SK-N-SH treated with all-trans-retinoic acid at 6 μM for 48 hours (cell line): ENCODE data around the gene NAP1L4.

ENCODE experiments used
- ATAC-seq: fragments of 200-7000 bp; cut with Tn5 transposase; 3 replicates; pipeline ENCODE4 v1.9.1; 2020; ENCODE audit warnings: mild to moderate bottlenecking, moderate library complexity
- ARNTL ChIP-seq: fragments of 450-650 bp; formaldehyde crosslinking; IDR thresholded peaks from 2 replicates; pipeline ENCODE4 v1.5.0; 2020; ENCODE audit warnings: low read depth, mild to moderate bottlenecking, moderate library complexity, borderline replicate concordance
- CREB5 ChIP-seq: fragments of 250-450 bp; sonication (Bioruptor Pico); IDR thresholded peaks from 2 replicates; pipeline ENCODE4 v1.5.1; 2020; ENCODE audit warnings: low read depth, mild to moderate bottlenecking, moderate library complexity
- CSDC2 ChIP-seq: fragments of 250-450 bp; sonication (Bioruptor Pico); IDR thresholded peaks from 2 replicates; pipeline ENCODE4 v1.5.0; 2020; ENCODE audit warnings: mild to moderate bottlenecking, moderate library complexity
- CSRNP3 ChIP-seq: fragments of 250-450 bp; sonication (Bioruptor Pico); IDR thresholded peaks from 2 replicates; pipeline ENCODE4 v1.5.1; 2021; ENCODE audit warnings: mild to moderate bottlenecking, moderate library complexity
- ESRRG ChIP-seq: fragments of 250-450 bp; sonication (Bioruptor Pico); IDR thresholded peaks from 2 replicates; pipeline ENCODE4 v1.6.1; 2021; ENCODE audit warnings: mild to moderate bottlenecking
- GLIS3 ChIP-seq: fragments of 250-450 bp; sonication (Bioruptor Pico); IDR thresholded peaks from 2 replicates; pipeline ENCODE4 v1.5.0; 2020; ENCODE audit warnings: mild to moderate bottlenecking, moderate library complexity
- ISL1 ChIP-seq: fragments of 250-450 bp; sonication (Bioruptor Pico); IDR thresholded peaks from 2 replicates; pipeline ENCODE4 v2.1.2; 2022; ENCODE audit warnings: mild to moderate bottlenecking, moderate library complexity
- OSR1 ChIP-seq: fragments of 250-450 bp; sonication (Bioruptor Pico); IDR thresholded peaks from 2 replicates; pipeline ENCODE4 v1.8.0; 2022; ENCODE audit warnings: moderate library complexity, mild to moderate bottlenecking, inconsistent platforms
- PATZ1 ChIP-seq: fragments of 250-450 bp; sonication (Bioruptor Pico); IDR thresholded peaks from 2 replicates; pipeline ENCODE4 v1.8.0; 2020; ENCODE audit warnings: mild to moderate bottlenecking, moderate library complexity, borderline replicate concordance
- PPARA ChIP-seq: fragments of 250-450 bp; sonication (Bioruptor Pico); IDR thresholded peaks from 2 replicates; pipeline ENCODE4 v1.5.0; 2020; ENCODE audit warnings: mild to moderate bottlenecking, borderline replicate concordance
- RARB ChIP-seq: fragments of 250-450 bp; sonication (Bioruptor Pico); IDR thresholded peaks from 2 replicates; pipeline ENCODE4 v1.8.0; 2021; ENCODE audit warnings: mild to moderate bottlenecking, moderate library complexity
- SNAI2 ChIP-seq: fragments of 250-450 bp; sonication (Bioruptor Pico); IDR thresholded peaks from 2 replicates; pipeline ENCODE4 v1.5.0; 2020; ENCODE audit warnings: mild to moderate bottlenecking, moderate library complexity
- TCF4 ChIP-seq: fragments of 250-450 bp; sonication (Bioruptor Pico); IDR thresholded peaks from 2 replicates; pipeline ENCODE4 v1.8.0; 2021; ENCODE audit warnings: mild to moderate bottlenecking, moderate library complexity, borderline replicate concordance
- TOX ChIP-seq: fragments of 250-450 bp; sonication (Bioruptor Pico); IDR thresholded peaks from 2 replicates; pipeline ENCODE4 v1.8.0; 2021; ENCODE audit warnings: mild to moderate bottlenecking, moderate library complexity, borderline replicate concordance
- ZC3H10 ChIP-seq: fragments of 250-450 bp; sonication (Bioruptor Pico); IDR thresholded peaks from 2 replicates; pipeline ENCODE4 v1.5.1; 2021; ENCODE audit warnings: mild to moderate bottlenecking, moderate library complexity
- ZFP3 ChIP-seq: fragments of 250-450 bp; sonication (Bioruptor Pico); IDR thresholded peaks from 2 replicates; pipeline ENCODE4 v1.5.0; 2020; ENCODE audit warnings: mild to moderate bottlenecking, moderate library complexity
- ZFP30 ChIP-seq: fragments of 450-650 bp; formaldehyde crosslinking; IDR thresholded peaks from 2 replicates; pipeline ENCODE4 v1.5.0; 2022; ENCODE audit warnings: mild to moderate bottlenecking, moderate library complexity
- ZNF565 ChIP-seq: fragments of 450-650 bp; formaldehyde crosslinking; conservative IDR thresholded peaks from 2 replicates; pipeline ENCODE4 v1.5.0; 2020; ENCODE audit warnings: low read depth, mild to moderate bottlenecking, moderate library complexity
- ZNF70 ChIP-seq: fragments of 450-650 bp; formaldehyde crosslinking; IDR thresholded peaks from 2 replicates; pipeline ENCODE4 v1.5.0; 2020; ENCODE audit warnings: mild to moderate bottlenecking, moderate library complexity
- ZNF8 ChIP-seq: fragments of 450-650 bp; formaldehyde crosslinking; IDR thresholded peaks from 2 replicates; pipeline ENCODE4 v1.5.0; 2020; ENCODE audit warnings: mild to moderate bottlenecking, moderate library complexity
- TF ChIP-seq, protein P1 (sequence below): fragments of 250-450 bp; sonication (Bioruptor Pico); IDR thresholded peaks from 2 replicates; pipeline ENCODE4 v1.5.0; 2020; ENCODE audit warnings: mild to moderate bottlenecking, moderate library complexity
- TF ChIP-seq, protein P2 (sequence below): fragments of 250-450 bp; sonication (Bioruptor Pico); IDR thresholded peaks from 2 replicates; pipeline ENCODE4 v1.8.0; 2021; ENCODE audit warnings: low read depth, mild to moderate bottlenecking, moderate library complexity, borderline replicate concordance

NAP1L4 gene, protein sequence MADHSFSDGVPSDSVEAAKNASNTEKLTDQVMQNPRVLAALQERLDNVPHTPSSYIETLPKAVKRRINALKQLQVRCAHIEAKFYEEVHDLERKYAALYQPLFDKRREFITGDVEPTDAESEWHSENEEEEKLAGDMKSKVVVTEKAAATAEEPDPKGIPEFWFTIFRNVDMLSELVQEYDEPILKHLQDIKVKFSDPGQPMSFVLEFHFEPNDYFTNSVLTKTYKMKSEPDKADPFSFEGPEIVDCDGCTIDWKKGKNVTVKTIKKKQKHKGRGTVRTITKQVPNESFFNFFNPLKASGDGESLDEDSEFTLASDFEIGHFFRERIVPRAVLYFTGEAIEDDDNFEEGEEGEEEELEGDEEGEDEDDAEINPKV

DNA sequence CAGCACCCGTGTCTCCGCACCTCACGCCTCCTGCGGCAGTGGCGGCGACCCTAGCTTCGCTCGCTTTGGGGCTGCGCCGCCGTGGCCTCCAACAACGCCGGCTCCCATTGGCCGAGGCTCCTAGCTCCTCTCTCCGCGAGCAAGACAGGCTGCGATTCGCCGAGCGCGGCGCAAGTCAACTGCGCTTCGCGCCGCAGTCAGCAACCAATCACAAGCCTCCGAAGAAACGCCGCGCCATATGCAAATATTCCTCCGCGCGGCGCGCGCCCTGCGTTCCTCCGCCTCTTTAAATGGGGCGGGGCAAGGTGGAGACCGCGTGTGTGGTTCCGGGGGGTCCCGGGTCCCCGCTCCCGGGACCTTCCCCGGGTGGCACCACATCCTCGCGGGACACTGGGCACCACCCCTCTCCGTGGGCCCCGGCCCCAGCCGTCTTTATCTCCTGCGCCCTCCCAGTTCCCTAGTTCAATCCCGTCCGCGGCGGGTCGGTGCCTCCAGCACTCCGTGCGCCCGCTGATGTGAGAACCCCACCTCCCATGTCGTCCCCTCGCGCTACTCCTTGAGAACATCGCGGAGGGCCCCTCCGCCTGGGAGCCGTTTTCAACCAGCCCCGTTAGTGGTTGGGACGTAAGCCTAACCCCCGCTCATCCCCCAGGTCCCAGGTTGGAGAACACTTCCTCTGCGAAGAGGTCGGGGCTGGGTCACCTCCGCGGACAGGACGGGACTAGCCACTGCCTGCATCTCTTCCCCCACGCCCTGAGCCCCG lies at the start of gene NAP1L4:
NAP1L4 (minus strand) TSS at position 96 of the 763 bp plus-strand sequence. CDS start 13,109 bp downstream, outside the sequence.
- ATAC-seq: peak; percentile 92
- TF ChIP-seq PPARA (CRISPR knock-in tag) (no peak), OSR1 (no peak), SNAI2 (CRISPR knock-in tag) (no peak), ARNTL (CRISPR knock-in tag) (no peak), ZFP30 (no peak), ZNF70 (CRISPR knock-in tag) (no peak), ZFP3 (CRISPR knock-in tag) (no peak), ZC3H10 (CRISPR knock-in tag) (no peak), CSDC2 (CRISPR knock-in tag) (no peak), ISL1 (CRISPR knock-in tag) (no peak), ZNF565 (no peak), ZNF8 (CRISPR knock-in tag) (no peak), TCF4 (CRISPR knock-in tag) (no peak), RARB (CRISPR knock-in tag) (no peak), TOX (CRISPR knock-in tag) (no peak), PATZ1 (CRISPR knock-in tag) (no peak), CREB5 (CRISPR knock-in tag) (no peak), CSRNP3 (CRISPR knock-in tag) (no peak)
- TF ChIP-seq, protein P1, sequence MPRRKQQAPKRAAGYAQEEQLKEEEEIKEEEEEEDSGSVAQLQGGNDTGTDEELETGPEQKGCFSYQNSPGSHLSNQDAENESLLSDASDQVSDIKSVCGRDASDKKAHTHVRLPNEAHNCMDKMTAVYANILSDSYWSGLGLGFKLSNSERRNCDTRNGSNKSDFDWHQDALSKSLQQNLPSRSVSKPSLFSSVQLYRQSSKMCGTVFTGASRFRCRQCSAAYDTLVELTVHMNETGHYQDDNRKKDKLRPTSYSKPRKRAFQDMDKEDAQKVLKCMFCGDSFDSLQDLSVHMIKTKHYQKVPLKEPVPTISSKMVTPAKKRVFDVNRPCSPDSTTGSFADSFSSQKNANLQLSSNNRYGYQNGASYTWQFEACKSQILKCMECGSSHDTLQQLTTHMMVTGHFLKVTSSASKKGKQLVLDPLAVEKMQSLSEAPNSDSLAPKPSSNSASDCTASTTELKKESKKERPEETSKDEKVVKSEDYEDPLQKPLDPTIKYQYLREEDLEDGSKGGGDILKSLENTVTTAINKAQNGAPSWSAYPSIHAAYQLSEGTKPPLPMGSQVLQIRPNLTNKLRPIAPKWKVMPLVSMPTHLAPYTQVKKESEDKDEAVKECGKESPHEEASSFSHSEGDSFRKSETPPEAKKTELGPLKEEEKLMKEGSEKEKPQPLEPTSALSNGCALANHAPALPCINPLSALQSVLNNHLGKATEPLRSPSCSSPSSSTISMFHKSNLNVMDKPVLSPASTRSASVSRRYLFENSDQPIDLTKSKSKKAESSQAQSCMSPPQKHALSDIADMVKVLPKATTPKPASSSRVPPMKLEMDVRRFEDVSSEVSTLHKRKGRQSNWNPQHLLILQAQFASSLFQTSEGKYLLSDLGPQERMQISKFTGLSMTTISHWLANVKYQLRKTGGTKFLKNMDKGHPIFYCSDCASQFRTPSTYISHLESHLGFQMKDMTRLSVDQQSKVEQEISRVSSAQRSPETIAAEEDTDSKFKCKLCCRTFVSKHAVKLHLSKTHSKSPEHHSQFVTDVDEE (CRISPR knock-in tag): no peak
- TF ChIP-seq, protein P2, sequence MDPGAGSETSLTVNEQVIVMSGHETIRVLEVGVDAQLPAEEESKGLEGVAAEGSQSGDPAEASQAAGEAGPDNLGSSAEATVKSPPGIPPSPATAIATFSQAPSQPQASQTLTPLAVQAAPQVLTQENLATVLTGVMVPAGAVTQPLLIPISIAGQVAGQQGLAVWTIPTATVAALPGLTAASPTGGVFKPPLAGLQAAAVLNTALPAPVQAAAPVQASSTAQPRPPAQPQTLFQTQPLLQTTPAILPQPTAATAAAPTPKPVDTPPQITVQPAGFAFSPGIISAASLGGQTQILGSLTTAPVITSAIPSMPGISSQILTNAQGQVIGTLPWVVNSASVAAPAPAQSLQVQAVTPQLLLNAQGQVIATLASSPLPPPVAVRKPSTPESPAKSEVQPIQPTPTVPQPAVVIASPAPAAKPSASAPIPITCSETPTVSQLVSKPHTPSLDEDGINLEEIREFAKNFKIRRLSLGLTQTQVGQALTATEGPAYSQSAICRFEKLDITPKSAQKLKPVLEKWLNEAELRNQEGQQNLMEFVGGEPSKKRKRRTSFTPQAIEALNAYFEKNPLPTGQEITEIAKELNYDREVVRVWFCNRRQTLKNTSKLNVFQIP: no peak

DNA sequence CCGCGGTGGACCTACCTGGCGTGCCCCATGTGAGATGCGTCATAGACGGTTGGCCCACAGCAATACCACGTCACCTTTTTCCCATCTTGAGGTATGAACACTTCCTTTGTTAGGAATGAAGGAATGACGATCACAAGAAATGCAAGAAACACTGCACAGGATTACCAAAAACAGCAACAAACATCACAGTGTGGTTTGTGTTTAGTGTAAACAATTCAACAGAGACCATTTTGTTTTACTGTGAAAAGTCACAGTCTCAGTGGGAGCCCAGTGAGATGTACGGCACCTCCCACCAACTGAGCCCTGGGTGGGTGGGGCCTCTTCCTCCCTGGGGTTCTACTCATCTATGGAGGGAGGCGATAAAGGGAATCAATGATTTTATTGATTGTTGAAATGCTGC lies 48.8 kb upstream of the NAP1L4 start:
- ATAC-seq: no peak
- TF ChIP-seq GLIS3 (CRISPR knock-in tag) (no peak), ZNF70 (CRISPR knock-in tag) (no peak), ESRRG (CRISPR knock-in tag) (no peak), RARB (CRISPR knock-in tag) (no peak), OSR1 (no peak), CSDC2 (CRISPR knock-in tag) (no peak), ARNTL (CRISPR knock-in tag) (no peak), ZFP30 (no peak), ZNF565 (no peak), ZNF8 (CRISPR knock-in tag) (no peak)
- TF ChIP-seq, all 23 proteins: peak for 0
